Mesenchymal stem cell (in vitro differentiated cells and primary cell): ENCODE results near the gene GPC4.

Experiments
- DNase-seq: peaks from one replicate; pipeline ENCODE4 v3.0.0-alpha.2; 2013
- H2AFZ ChIP-seq: one replicate; pipeline ENCODE4 v1.6.1; 2013; ENCODE audit warnings: low read depth, mild to moderate bottlenecking, control low read depth, inconsistent platforms, low read length, moderate library complexity
- H2AK5ac ChIP-seq: 2 replicates; pipeline ENCODE4 v1.6.1; 2013; ENCODE audit warnings: low read length, moderate library complexity, mild to moderate bottlenecking, inconsistent platforms; ENCODE audit not compliant: severe bottlenecking
- H2BK120ac ChIP-seq: one replicate; pipeline ENCODE4 v1.6.1; 2013; ENCODE audit warnings: low read depth, mild to moderate bottlenecking, inconsistent platforms, low read length, moderate library complexity
- H2BK12ac ChIP-seq, 2 experiments: one replicate each; pipeline ENCODE4 v1.6.1; 2013; ENCODE audit warnings: inconsistent platforms in 2 of 2, low read length in 2 of 2, mild to moderate bottlenecking in 2 of 2, moderate library complexity in 2 of 2, control low read depth in 1 of 2
- H2BK15ac ChIP-seq: one replicate; pipeline ENCODE4 v1.6.1; 2013; ENCODE audit warnings: mild to moderate bottlenecking, low read depth, inconsistent platforms; ENCODE audit not compliant: poor library complexity, severe bottlenecking
- H2BK5ac ChIP-seq: 2 replicates; pipeline ENCODE4 v1.6.1; 2013; ENCODE audit warnings: low read depth, mild to moderate bottlenecking, low read length, control low read depth, inconsistent platforms; ENCODE audit not compliant: poor library complexity, severe bottlenecking
- H3K14ac ChIP-seq, 2 experiments: one replicate each; pipeline ENCODE4 v1.6.1; 2013; ENCODE audit warnings: inconsistent platforms in 2 of 2, low read length in 2 of 2, control low read depth in 1 of 2, mild to moderate bottlenecking in 1 of 2, moderate library complexity in 1 of 2
- H3K18ac ChIP-seq, 2 experiments: one replicate each; pipeline ENCODE4 v1.6.1; 2013; ENCODE audit warnings: inconsistent platforms in 2 of 2, low read length in 2 of 2, control low read depth in 1 of 2, low read depth in 1 of 2, mild to moderate bottlenecking in 1 of 2
- H3K23ac ChIP-seq, 2 experiments: one replicate each; pipeline ENCODE4 v1.6.1; 2013; ENCODE audit warnings: inconsistent platforms in 2 of 2, low read length in 2 of 2, mild to moderate bottlenecking in 2 of 2, moderate library complexity in 2 of 2, control low read depth in 1 of 2
- H3K27ac ChIP-seq: 2 replicates; pipeline ENCODE4 v1.5.1; 2013; ENCODE audit warnings: mild to moderate bottlenecking, moderate library complexity, low read length, control low read depth, inconsistent platforms; ENCODE audit not compliant: poor library complexity, severe bottlenecking
- H3K27me3 ChIP-seq, 2 experiments: 2 replicates each; pipeline versions ENCODE4 v1.6.1 to v1.7.0; 2013; ENCODE audit warnings: low read length in 2 of 2, mild to moderate bottlenecking in 2 of 2, moderate library complexity in 2 of 2, control low read depth in 1 of 2, inconsistent platforms in 1 of 2; ENCODE audit not compliant: control insufficient read depth in 1 of 2, insufficient read depth in 1 of 2
- H3K36me3 ChIP-seq, 2 experiments: 2 replicates each; pipeline versions ENCODE4 v1.6.1 to v1.7.0; 2013; ENCODE audit warnings: low read length in 2 of 2, control low read depth in 1 of 2, inconsistent platforms in 1 of 2, low read depth in 1 of 2, mild to moderate bottlenecking in 1 of 2; ENCODE audit not compliant: insufficient read depth in 2 of 2, control insufficient read depth in 1 of 2
- H3K4ac ChIP-seq, 2 experiments: one replicate each; pipeline ENCODE4 v1.6.1; 2013; ENCODE audit warnings: inconsistent platforms in 2 of 2, low read length in 2 of 2, mild to moderate bottlenecking in 2 of 2, moderate library complexity in 2 of 2, control low read depth in 1 of 2, low read depth in 1 of 2
- H3K4me1 ChIP-seq: 2 replicates; pipeline ENCODE4 v1.6.1; 2013; ENCODE audit warnings: low read depth, low read length, control low read depth; ENCODE audit not compliant: control insufficient read depth, insufficient read depth
- H3K4me2 ChIP-seq: 2 replicates; pipeline ENCODE4 v1.6.1; 2013; ENCODE audit warnings: low read length, mild to moderate bottlenecking, inconsistent platforms; ENCODE audit not compliant: poor library complexity, severe bottlenecking
- H3K4me3 ChIP-seq, 2 experiments: 2 replicates each; pipeline versions ENCODE4 v1.5.1 to v1.7.0; 2013; ENCODE audit warnings: low read length in 2 of 2, mild to moderate bottlenecking in 2 of 2, control low read depth in 1 of 2, low read depth in 1 of 2; ENCODE audit not compliant: insufficient read depth in 1 of 2
- H3K79me1 ChIP-seq: replicated peaks from 2 replicates; pipeline ENCODE4 v1.6.1; 2013; ENCODE audit warnings: mild to moderate bottlenecking, control low read depth, low read length, inconsistent platforms; ENCODE audit not compliant: poor library complexity, severe bottlenecking
- H3K9ac ChIP-seq: 2 replicates; pipeline ENCODE4 v1.7.0; 2013; ENCODE audit warnings: mild to moderate bottlenecking, low read length, moderate library complexity
- H3K9me3 ChIP-seq: 2 replicates; pipeline ENCODE4 v1.7.0; 2013; ENCODE audit warnings: mild to moderate bottlenecking, low read length; ENCODE audit not compliant: control insufficient read depth
- H4K8ac ChIP-seq: one replicate; pipeline ENCODE4 v1.6.1; 2013; ENCODE audit warnings: inconsistent platforms, mild to moderate bottlenecking, low read length, moderate library complexity
- H4K91ac ChIP-seq: one replicate; pipeline ENCODE4 v1.6.1; 2013; ENCODE audit warnings: mild to moderate bottlenecking, low read length, inconsistent platforms
- WGBS: methylation state at CpG from one replicate; pipeline ENCODE4 v1.1.7; 2013; ENCODE audit warnings: mixed read lengths; 5-methylcytosine and 5-hydroxymethylcytosine counted together

The GPC4 gene

GRCh38 chrX:133374874-133375387, 40.4 kb downstream of the GPC4 start:
- no peak overlapping the region for H4K8ac ChIP-seq
- peaks cover 0 to 2% of the 10 kb centered on the region in 2 experiments for H3K36me3 ChIP-seq
- 34% methylated on average over 2 of the region's 2 CpGs for WGBS
- peaks cover 10% of the 10 kb centered on the region for H3K79me1 ChIP-seq
- H2BK15ac ChIP-seq = no peak overlapping the region
- peak; percentile 8 for DNase-seq
- no peak overlapping the region for H2BK5ac ChIP-seq
- H2BK12ac ChIP-seq = no peak overlapping the region
- no peak overlapping the region for H2AFZ ChIP-seq
- no peak overlapping the region for H3K27ac ChIP-seq
- no peak overlapping the region for H3K23ac ChIP-seq
- H3K4ac ChIP-seq = no peak overlapping the region
- no peak overlapping the region for H2BK120ac ChIP-seq
- H3K18ac ChIP-seq = no peak overlapping the region
- H3K4me2 ChIP-seq = no peak overlapping the region
- no peak overlapping the region for H2AK5ac ChIP-seq
- no peaks in the 10 kb centered on the region for H3K9me3 ChIP-seq
- no peak overlapping the region for H3K9ac ChIP-seq
- peaks cover 3% of the 10 kb centered on the region for H3K4me1 ChIP-seq
- H3K4me3 ChIP-seq = no peak overlapping the region
- no peak overlapping the region for H3K14ac ChIP-seq
- H3K27me3 ChIP-seq = peaks cover 0 to 8% of the 10 kb centered on the region in 2 experiments
- no peak overlapping the region for H4K91ac ChIP-seq

- Histone ChIP-seq H3K27ac (no peak overlapping the region), H4K91ac (no peak overlapping the region), H2AFZ (no peak overlapping the region), H3K14ac (no peak overlapping the region), H2BK12ac (no peak overlapping the region), H3K4me1 (peaks cover 3% of the 10 kb centered on the region), H3K23ac (no peak overlapping the region), H3K18ac (no peak overlapping the region), H3K9ac (no peak overlapping the region), H2BK120ac (no peak overlapping the region), H3K36me3 (peaks cover 0 to 2% of the 10 kb centered on the region in 2 experiments), H2AK5ac (no peak overlapping the region), H3K4me2 (no peak overlapping the region), H3K9me3 (no peaks in the 10 kb centered on the region), H3K79me1 (peaks cover 7% of the 10 kb centered on the region), H3K4ac (no peak overlapping the region), H4K8ac (no peak overlapping the region), H2BK15ac (no peak overlapping the region), H3K4me3 (no peak overlapping the region), H2BK5ac (no peak overlapping the region), H3K27me3 (peaks cover 0 to 5% of the 10 kb centered on the region in 2 experiments)
- no peak for DNase-seq
- 80% methylated on average over 2 of the region's 2 CpGs for WGBS
These were observed 41.8 kb downstream of the GPC4 start for GRCh38 chrX:133373386-133374079.

GRCh38 chrX:133370696-133371275, 44.5 kb downstream of the GPC4 start:
- Histone ChIP-seq H3K9ac (no peak overlapping the region), H3K18ac (no peak overlapping the region), H3K79me1 (peaks cover 1% of the 10 kb centered on the region), H3K36me3 (peaks cover 0 to 2% of the 10 kb centered on the region in 2 experiments), H3K4me1 (no peaks in the 10 kb centered on the region), H3K4ac (no peak overlapping the region), H2BK15ac (no peak overlapping the region), H4K8ac (no peak overlapping the region), H3K27ac (no peak overlapping the region), H2BK120ac (no peak overlapping the region), H2BK12ac (no peak overlapping the region), H3K14ac (no peak overlapping the region), H3K23ac (no peak overlapping the region), H3K4me3 (no peak overlapping the region), H2AFZ (no peak overlapping the region), H3K9me3 (no peaks in the 10 kb centered on the region), H2AK5ac (no peak overlapping the region), H3K4me2 (no peak overlapping the region), H4K91ac (no peak overlapping the region), H3K27me3 (peaks cover 0 to 2% of the 10 kb centered on the region in 2 experiments), H2BK5ac (no peak overlapping the region)
- WGBS = 94% methylated on average over 3 of the region's 3 CpGs
- no peak for DNase-seq

- Histone ChIP-seq H3K4me3 (no peak overlapping the region), H3K9me3 (no peaks in the 10 kb centered on the region), H2BK5ac (no peak overlapping the region), H2AFZ (no peak overlapping the region), H2BK15ac (no peak overlapping the region), H4K91ac (no peak overlapping the region), H3K18ac (no peak overlapping the region), H3K27me3 (peaks cover 0 to 2% of the 10 kb centered on the region in 2 experiments), H3K4me1 (no peaks in the 10 kb centered on the region), H4K8ac (no peak overlapping the region), H2BK12ac (no peak overlapping the region), H3K27ac (no peak overlapping the region), H3K4me2 (no peak overlapping the region), H3K14ac (no peak overlapping the region), H2BK120ac (no peak overlapping the region), H3K23ac (no peak overlapping the region), H3K4ac (no peak overlapping the region), H2AK5ac (no peak overlapping the region), H3K79me1 (peaks cover 1% of the 10 kb centered on the region), H3K36me3 (peaks cover 0 to 2% of the 10 kb centered on the region in 2 experiments), H3K9ac (no peak overlapping the region)
- WGBS = no CpG with 5 or more reads among the region's 2 CpGs
- no peak for DNase-seq
These were observed 46.2 kb downstream of the GPC4 start for GRCh38 chrX:133369065-133369464.
